H9 (cell line): ENCODE results near the gene PFDN1. TPM values are rescaled to one million over a fixed set of nuclear protein-coding genes. Genes with fewer than 3 reads are reported as not detected.

Source experiments
- DNase-seq: peaks from one replicate; pipeline ENCODE4 v3.0.0-alpha.2; 2017
- H2AFZ ChIP-seq: one replicate; pipeline ENCODE4 v1.6.1; 2013; ENCODE audit warnings: mild to moderate bottlenecking, low read length, control low read depth, moderate library complexity
- H2AK5ac ChIP-seq: 2 replicates; pipeline ENCODE4 v1.6.1; 2013; ENCODE audit warnings: low read length, control low read depth, mixed read lengths; ENCODE audit not compliant: insufficient read length
- H2BK120ac ChIP-seq: one replicate; pipeline ENCODE4 v1.6.1; 2013; ENCODE audit warnings: low read depth, mild to moderate bottlenecking, low read length, control low read depth, inconsistent platforms; ENCODE audit not compliant: poor library complexity, severe bottlenecking
- H2BK12ac ChIP-seq: 2 replicates; pipeline ENCODE4 v1.6.1; 2013; ENCODE audit warnings: low read length, control low read depth, mixed read lengths, low read depth; ENCODE audit not compliant: insufficient read length
- H2BK15ac ChIP-seq: 2 replicates; pipeline ENCODE4 v1.6.1; 2013; ENCODE audit warnings: low read depth, low read length, control low read depth
- H2BK20ac ChIP-seq: one replicate; pipeline ENCODE4 v1.6.1; 2013; ENCODE audit warnings: low read depth, mild to moderate bottlenecking, low read length, control low read depth, inconsistent platforms; ENCODE audit not compliant: poor library complexity, severe bottlenecking
- H2BK5ac ChIP-seq: 2 replicates; pipeline ENCODE4 v1.6.1; 2013; ENCODE audit warnings: low read length, control low read depth, mixed read lengths; ENCODE audit not compliant: insufficient read length
- H3K14ac ChIP-seq: 2 replicates; pipeline ENCODE4 v1.6.1; 2013; ENCODE audit warnings: low read length, control low read depth; ENCODE audit not compliant: insufficient read depth
- H3K18ac ChIP-seq: 2 replicates; pipeline ENCODE4 v1.6.1; 2013; ENCODE audit warnings: low read depth, mild to moderate bottlenecking, mixed read lengths, low read length, control low read depth; ENCODE audit not compliant: insufficient read length
- H3K23ac ChIP-seq: 2 replicates; pipeline ENCODE4 v1.6.1; 2013; ENCODE audit warnings: low read length, control low read depth, mixed read lengths, low read depth; ENCODE audit not compliant: insufficient read length
- H3K23me2 ChIP-seq: 2 replicates; pipeline ENCODE4 v1.6.1; 2013; ENCODE audit warnings: low read depth, mild to moderate bottlenecking, mixed read lengths, low read length, control low read depth; ENCODE audit not compliant: insufficient read length, poor library complexity, severe bottlenecking
- H3K27ac ChIP-seq: 2 replicates; pipeline ENCODE4 v1.5.1; 2013; ENCODE audit warnings: low read length, control low read depth, mixed read lengths, low read depth; ENCODE audit not compliant: insufficient read length
- H3K27me3 ChIP-seq: 2 replicates; pipeline ENCODE4 v1.6.1; 2013; ENCODE audit warnings: low read length, control low read depth, inconsistent platforms; ENCODE audit not compliant: insufficient read depth
- H3K4ac ChIP-seq: 2 replicates; pipeline ENCODE4 v1.6.1; 2013; ENCODE audit warnings: low read depth, mild to moderate bottlenecking, control low read depth, inconsistent platforms, low read length, moderate library complexity
- H3K4me1 ChIP-seq: 2 replicates; pipeline ENCODE4 v1.6.1; 2013; ENCODE audit warnings: low read length, control low read depth, inconsistent platforms; ENCODE audit not compliant: insufficient read depth
- H3K4me2 ChIP-seq: 2 replicates; pipeline ENCODE4 v1.6.1; 2013; ENCODE audit warnings: low read length, control low read depth, mixed read lengths; ENCODE audit not compliant: insufficient read length, insufficient read depth
- H3K56ac ChIP-seq: 2 replicates; pipeline ENCODE4 v1.6.1; 2013; ENCODE audit warnings: low read depth, mild to moderate bottlenecking, mixed read lengths, low read length, control low read depth; ENCODE audit not compliant: insufficient read length
- H3K79me1 ChIP-seq: 2 replicates; pipeline ENCODE4 v1.6.1; 2013; ENCODE audit warnings: low read depth, mild to moderate bottlenecking, moderate library complexity, low read length, control low read depth, inconsistent platforms; ENCODE audit not compliant: insufficient read depth, poor library complexity, severe bottlenecking
- H3K79me2 ChIP-seq: 2 replicates; pipeline ENCODE4 v1.6.1; 2013; ENCODE audit warnings: low read length, control low read depth, inconsistent platforms; ENCODE audit not compliant: insufficient read depth
- H3K9ac ChIP-seq: 2 replicates; pipeline ENCODE4 v1.6.1; 2013; ENCODE audit warnings: low read length, control low read depth, mixed read lengths; ENCODE audit not compliant: insufficient read length; ENCODE audit errors: extremely low read depth
- H3K9me3 ChIP-seq: one replicate; pipeline ENCODE4 v1.6.1; 2013; ENCODE audit warnings: low read depth, low read length, inconsistent platforms; ENCODE audit not compliant: control insufficient read depth
- H3T11ph ChIP-seq: one replicate; pipeline ENCODE4 v1.6.1; 2013; ENCODE audit warnings: mild to moderate bottlenecking, low read length, control low read depth, inconsistent platforms
- H4K20me1 ChIP-seq: one replicate; pipeline ENCODE4 v1.6.1; 2013; ENCODE audit not compliant: control insufficient read depth, insufficient read length, insufficient read depth
- H4K5ac ChIP-seq: 2 replicates; pipeline ENCODE4 v1.6.1; 2013; ENCODE audit warnings: low read depth, mild to moderate bottlenecking, mixed read lengths, low read length, control low read depth; ENCODE audit not compliant: insufficient read length
- H4K8ac ChIP-seq: replicated peaks from 2 replicates; pipeline ENCODE4 v1.6.1; 2013; ENCODE audit warnings: low read length, control low read depth, mixed read lengths, low read depth; ENCODE audit not compliant: insufficient read length
- H4K91ac ChIP-seq: 2 replicates; pipeline ENCODE4 v1.6.1; 2013; ENCODE audit warnings: low read depth, mild to moderate bottlenecking, moderate library complexity, mixed read lengths, low read length, control low read depth; ENCODE audit not compliant: insufficient read length
- H3K27ac Mint-ChIP-seq, 3 experiments: 2 replicates in 2 of 3; 3 replicates in 1 of 3; pipeline ENCODE4 v1.8.0; 2020 to 2021; ENCODE audit warnings: mixed read lengths in 3 of 3, mild to moderate bottlenecking in 1 of 3, moderate library complexity in 1 of 3
- H3K27me3 Mint-ChIP-seq: 2 replicates; pipeline ENCODE4 v1.8.0; 2021; ENCODE audit warnings: low read depth, mild to moderate bottlenecking, moderate library complexity, mixed read lengths
- H3K36me3 Mint-ChIP-seq, 3 experiments: 2 replicates in 2 of 3; 3 replicates in 1 of 3; pipeline ENCODE4 v1.8.0; 2020 to 2021; ENCODE audit warnings: low read depth in 3 of 3, mixed read lengths in 3 of 3; ENCODE audit not compliant: insufficient read depth in 1 of 3
- H3K4me1 Mint-ChIP-seq, 2 experiments: 2 replicates each; pipeline ENCODE4 v1.8.0; 2020; ENCODE audit warnings: mixed read lengths in 2 of 2
- H3K4me3 Mint-ChIP-seq, 2 experiments: 2 replicates in 1 of 2; 3 replicates in 1 of 2; pipeline ENCODE4 v1.8.0; 2020 to 2021; ENCODE audit warnings: mild to moderate bottlenecking in 2 of 2, mixed read lengths in 2 of 2, moderate library complexity in 1 of 2
- H3K9me3 Mint-ChIP-seq, 2 experiments: 2 replicates in 1 of 2; 3 replicates in 1 of 2; pipeline ENCODE4 v1.8.0; 2020; ENCODE audit warnings: mild to moderate bottlenecking in 2 of 2, mixed read lengths in 2 of 2, moderate library complexity in 1 of 2
- WGBS: extraction: QIAGEN DNeasy Blood & Tissue Kit; methylation state at CpG from one replicate; pipeline ENCODE4 v1.1.7; 2013; ENCODE audit warnings: missing lambda C conversion rate, low lambda C conversion rate, mixed read lengths; ENCODE audit not compliant: insufficient read length; ENCODE audit errors: extremely low coverage; 5-methylcytosine and 5-hydroxymethylcytosine counted together
- total RNA-seq: library from RNA; stranded (reverse); gene quantifications from 2 replicates; pipeline ENCODE4 v1.2.1, GENCODE V29; 2021
- TF ChIP-seq, protein P1 (sequence below): fragments of 200-600 bp; sonication (generic); conservative IDR thresholded peaks from 3 replicates; pipeline ENCODE4 v1.8.0; 2021; ENCODE audit warnings: antibody characterized with exemption, mild to moderate bottlenecking

The PFDN1 gene
- total RNA-seq, 1 experiment from 2014 or later = 58.3 TPM

DNA sequence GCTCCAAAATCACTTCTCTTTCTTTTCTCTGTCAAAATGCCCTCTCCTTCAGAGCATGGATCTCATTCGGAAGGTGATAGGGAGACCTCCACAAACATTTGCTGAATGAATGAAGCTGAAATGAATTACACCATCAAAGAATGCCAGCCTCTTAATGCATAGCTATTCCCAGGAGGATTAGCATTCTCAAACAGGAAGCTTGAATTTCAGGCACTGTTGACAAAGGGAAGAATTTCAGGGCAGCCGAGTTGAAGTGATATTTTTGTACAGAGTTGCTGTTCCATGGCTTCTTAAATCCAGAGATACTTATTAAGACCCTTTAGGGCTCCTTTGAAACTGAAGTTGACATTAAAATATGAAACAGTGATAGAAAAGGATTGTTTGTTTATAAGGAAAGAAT lies 24.7 kb upstream of the PFDN1 start:
- H2BK12ac ChIP-seq = no peak overlapping the region
- H3K4me1 ChIP-seq = no peaks in the 10 kb centered on the region
- no peak overlapping the region for H3K9ac ChIP-seq
- no peak overlapping the region for H2BK5ac ChIP-seq
- no peak overlapping the region for H3K27ac ChIP-seq
- no peaks in the 10 kb centered on the region for H3K9me3 Mint-ChIP-seq
- H2BK120ac ChIP-seq = no peak overlapping the region
- H3K27me3 Mint-ChIP-seq = no peaks in the 10 kb centered on the region; the same call in 1 of the 2 replicates
- no peak overlapping the region for H3K4ac ChIP-seq
- H3T11ph ChIP-seq = no peak overlapping the region
- H2AK5ac ChIP-seq = no peak overlapping the region
- no peak overlapping the region; a peak in 1 of 7 replicates for H3K27ac Mint-ChIP-seq
- H3K79me1 ChIP-seq = no peaks in the 10 kb centered on the region
- H3K18ac ChIP-seq = no peak overlapping the region
- no peak for DNase-seq
- no peak overlapping the region for H2AFZ ChIP-seq
- no peak overlapping the region for H4K5ac ChIP-seq
- H3K4me1 Mint-ChIP-seq = peaks cover 10 to 13% of the 10 kb centered on the region in 2 experiments
- TF ChIP-seq, protein P1, sequence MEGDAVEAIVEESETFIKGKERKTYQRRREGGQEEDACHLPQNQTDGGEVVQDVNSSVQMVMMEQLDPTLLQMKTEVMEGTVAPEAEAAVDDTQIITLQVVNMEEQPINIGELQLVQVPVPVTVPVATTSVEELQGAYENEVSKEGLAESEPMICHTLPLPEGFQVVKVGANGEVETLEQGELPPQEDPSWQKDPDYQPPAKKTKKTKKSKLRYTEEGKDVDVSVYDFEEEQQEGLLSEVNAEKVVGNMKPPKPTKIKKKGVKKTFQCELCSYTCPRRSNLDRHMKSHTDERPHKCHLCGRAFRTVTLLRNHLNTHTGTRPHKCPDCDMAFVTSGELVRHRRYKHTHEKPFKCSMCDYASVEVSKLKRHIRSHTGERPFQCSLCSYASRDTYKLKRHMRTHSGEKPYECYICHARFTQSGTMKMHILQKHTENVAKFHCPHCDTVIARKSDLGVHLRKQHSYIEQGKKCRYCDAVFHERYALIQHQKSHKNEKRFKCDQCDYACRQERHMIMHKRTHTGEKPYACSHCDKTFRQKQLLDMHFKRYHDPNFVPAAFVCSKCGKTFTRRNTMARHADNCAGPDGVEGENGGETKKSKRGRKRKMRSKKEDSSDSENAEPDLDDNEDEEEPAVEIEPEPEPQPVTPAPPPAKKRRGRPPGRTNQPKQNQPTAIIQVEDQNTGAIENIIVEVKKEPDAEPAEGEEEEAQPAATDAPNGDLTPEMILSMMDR = no peak
- H3K23me2 ChIP-seq = no peaks in the 10 kb centered on the region
- H4K8ac ChIP-seq = no peak overlapping the region
- no peak overlapping the region for H3K14ac ChIP-seq
- H3K56ac ChIP-seq = no peak overlapping the region
- no peaks in the 10 kb centered on the region for H3K79me2 ChIP-seq
- H3K4me2 ChIP-seq = no peak overlapping the region
- no peak overlapping the region for H4K91ac ChIP-seq
- no peak overlapping the region; a peak in 1 of 5 replicates for H3K4me3 Mint-ChIP-seq
- no CpG with 5 or more reads among the region's 2 CpGs for whole genome bisulfite sequencing
- no peaks in the 10 kb centered on the region for H3K36me3 Mint-ChIP-seq
- no peak overlapping the region for H2BK15ac ChIP-seq
- no peak overlapping the region for H2BK20ac ChIP-seq
- no peaks in the 10 kb centered on the region for H3K9me3 ChIP-seq
- H3K23ac ChIP-seq = no peak overlapping the region
- no peaks in the 10 kb centered on the region for H4K20me1 ChIP-seq
- H3K27me3 ChIP-seq = no peaks in the 10 kb centered on the region; the same call in 1 of the 2 replicates
